ENCODE data around the gene MPRIP.
"Not testable (repeated sequence)": the region's sequence is repeated elsewhere in the genome, so short reads cannot be mapped to it uniquely, and the experiment has no call there.

Gene MPRIP

GRCh38 chr17:17183744-17184143 is 141.5 kb downstream of the MPRIP start:
- DNase-seq (ENCODE audit: low spot score): no peak

DNA sequence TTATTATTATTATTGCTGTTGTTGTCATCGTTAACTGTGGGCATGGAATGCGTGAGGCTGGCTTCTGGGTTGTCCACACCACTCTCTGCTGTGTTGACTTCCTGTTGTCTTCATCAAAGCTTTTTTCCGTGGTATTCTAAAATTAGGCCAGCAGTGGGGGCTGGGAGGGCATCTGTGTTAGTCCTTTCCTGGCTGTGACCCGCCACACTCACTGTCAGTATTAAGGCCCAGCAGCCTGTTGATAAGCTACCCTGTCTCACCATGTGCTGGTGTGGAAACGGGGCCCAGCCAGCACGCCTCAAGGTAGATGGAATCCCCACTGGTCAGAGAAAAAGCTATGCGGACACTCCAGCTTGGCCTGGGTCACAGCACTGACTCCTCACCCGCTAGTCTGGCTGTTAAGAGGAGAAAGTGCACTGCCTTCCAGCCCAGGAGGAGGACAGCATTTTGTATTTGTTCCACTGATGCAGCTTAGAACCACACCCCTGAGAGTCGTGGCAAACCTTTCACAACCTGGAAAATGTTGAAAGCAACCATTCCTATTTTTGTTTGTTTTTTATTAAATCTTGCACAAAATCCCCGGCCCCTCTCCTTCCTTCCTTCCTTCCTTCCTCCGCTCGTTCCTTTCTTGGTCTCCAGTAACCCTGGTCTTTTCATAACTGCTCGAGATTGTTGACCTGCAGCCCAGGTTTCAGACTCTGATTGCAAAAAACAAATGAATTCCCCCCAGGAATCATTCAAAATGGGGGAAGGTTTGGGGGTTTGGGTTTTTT is 142.9 kb downstream of the MPRIP start:
- not testable (repeated sequence) for DNase-seq (ENCODE audit: low spot score)

DNA sequence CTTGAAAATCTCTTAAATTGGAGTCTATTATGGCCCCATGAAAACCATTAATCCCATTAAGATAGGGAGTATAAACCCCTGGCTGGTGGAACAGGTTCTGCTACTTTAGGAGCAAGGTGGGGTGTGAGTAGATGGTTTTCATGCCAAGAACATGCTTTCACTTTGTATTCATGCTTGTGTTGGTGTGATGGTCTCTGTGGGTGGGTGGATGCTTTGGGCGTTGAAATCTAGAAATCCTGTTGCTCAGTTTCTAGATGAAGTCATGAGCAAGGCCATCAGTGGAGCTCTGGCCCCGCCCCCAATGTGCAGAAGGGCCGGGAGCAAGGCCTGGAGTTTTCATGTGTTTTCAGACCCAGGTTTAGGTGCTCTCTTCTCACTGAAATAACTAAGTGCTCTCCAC is 143.8 kb downstream of the MPRIP start:
- no peak for DNase-seq (ENCODE audit: low spot score)

DNA sequence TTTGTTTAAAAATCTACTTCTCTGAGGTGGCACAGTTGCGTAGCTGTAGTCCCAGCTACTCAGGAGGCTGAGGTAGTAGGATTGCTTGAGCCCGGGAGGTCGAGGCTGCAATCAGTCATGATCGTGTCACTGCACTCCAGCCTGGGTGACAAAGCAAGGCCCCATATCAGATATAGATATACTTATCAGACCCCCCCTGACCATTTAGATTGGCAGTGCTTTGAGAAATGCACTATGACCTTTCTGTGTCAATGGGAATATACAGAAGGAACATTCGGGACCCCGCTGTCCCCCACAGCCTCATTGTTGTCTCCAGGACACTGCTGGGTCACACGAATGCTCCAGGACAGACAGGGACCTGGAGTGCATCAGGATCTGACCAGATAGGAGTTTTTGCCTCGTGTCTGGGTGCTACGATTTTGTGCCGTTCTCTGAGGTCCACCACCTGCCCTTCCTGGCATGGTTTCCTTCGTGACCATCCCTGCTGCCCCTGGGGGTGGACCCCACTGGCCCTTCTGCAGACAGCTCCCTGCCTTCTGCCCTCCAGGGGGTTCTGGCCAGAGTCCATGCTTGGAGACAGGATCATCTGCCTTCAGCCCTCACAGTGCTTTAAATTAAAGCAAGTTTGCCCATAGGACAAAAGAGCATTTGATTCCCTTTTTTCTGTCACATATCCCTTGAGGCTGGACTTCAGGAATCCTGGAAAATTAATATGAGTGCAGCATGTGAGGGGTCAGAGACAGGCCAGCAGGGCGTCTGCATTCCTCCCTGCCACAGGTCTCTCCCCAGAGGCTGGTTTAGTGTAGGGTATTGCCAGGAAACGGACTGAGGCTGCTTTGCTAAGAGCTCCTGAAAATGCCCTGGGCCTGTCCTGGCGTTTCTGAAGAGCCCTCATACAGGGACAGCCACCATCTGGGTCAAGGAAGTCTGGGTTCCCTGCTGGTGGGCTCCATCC is 144.6 kb downstream of the MPRIP start:
- DNase-seq (ENCODE audit: low spot score): no peak

DNA sequence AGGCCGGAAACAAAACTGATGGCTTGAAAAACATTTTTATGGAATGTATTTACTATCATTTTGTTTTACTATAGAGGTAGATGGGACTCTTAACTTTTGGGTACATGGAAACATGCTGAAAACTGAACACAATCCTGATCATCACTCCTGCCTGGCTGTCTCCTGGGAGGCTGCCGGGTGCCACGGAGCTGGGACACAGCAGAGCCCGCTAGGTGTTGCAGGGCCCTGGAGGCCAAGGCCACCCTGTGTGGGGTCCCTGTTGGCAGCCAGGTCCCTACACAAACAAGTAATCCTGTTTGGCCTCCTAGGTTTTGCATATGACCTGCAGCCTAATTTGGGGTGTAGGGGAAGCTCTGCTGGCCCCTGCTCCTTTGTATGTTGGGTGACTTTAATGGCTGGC is 146.3 kb downstream of the MPRIP start:
- DNase-seq (ENCODE audit: low spot score): no peak

DNA sequence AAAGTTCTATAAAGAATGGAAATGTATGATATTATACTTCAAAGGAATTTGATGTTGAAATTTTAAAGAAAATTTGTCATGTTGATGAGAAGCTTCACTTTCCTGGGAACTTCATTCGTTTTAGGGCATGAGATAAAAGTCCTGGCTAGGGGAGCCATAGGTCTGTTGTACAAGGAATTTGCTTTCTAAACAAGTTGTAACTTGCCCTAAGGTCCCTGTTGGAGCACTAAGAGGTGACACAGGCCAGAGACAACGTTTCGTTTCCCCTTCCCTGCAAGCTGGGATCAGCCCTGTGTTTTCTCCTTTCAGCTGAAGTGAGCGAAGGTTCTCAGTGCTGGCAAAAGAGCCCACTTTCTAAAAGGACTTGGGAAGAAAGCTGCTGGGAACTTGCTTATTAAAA is 147.3 kb downstream of the MPRIP start:
- DNase-seq (ENCODE audit: low spot score): no peak

GRCh38 chr17:17190188-17190587 is 147.9 kb downstream of the MPRIP start:
- DNase-seq (ENCODE audit: low spot score): no peak

DNA sequence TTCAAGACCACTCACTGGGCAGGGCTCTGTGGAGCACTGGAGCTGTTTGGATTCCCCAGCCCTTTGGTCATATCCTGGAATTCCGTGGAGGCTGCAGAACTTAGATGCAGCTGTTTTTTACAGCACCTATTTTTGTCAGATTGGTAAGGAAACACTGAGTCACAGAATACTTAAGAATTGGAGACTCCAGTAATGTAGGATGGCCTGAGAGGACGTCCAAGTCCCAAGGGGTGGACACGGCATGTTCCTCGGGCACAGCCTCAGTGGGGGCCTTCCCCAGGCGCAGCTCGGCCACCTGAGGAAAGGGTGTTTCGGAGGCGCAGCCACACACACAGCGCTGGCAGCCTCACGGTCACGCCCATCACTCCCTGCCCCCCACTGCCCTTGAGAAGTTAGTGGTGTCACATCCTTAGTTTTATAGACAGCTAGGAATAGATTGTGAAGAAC is 149.1 kb downstream of the MPRIP start:
- DNase-seq (ENCODE audit: low spot score): no peak

- DNase-seq (ENCODE audit: low spot score): no peak
These were observed 149.7 kb downstream of the MPRIP start for GRCh38 chr17:17191961-17192381.

DNA sequence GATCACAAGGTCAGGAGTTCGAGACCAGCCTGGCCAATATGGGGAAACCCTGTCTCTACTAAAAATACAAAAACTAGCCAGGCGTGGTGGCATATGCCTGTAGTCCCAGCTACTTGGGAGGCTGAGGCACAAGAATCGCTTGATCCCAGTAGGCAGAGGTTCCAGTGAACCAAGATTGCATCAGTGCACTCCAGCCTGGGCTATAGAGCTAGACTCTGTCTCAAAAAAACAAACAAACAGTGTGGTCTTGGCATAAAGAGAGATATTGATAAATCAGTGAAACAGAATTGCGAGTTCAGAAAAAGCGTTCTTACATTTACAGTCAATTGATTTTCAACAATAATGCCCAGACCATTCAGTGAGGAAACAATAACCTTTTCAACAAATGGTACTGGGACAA is 153.2 kb downstream of the MPRIP start:
- DNase-seq (ENCODE audit: low spot score): not testable (repeated sequence)

- no peak for DNase-seq (ENCODE audit: low spot score)
These were observed 154.5 kb downstream of the MPRIP start for GRCh38 chr17:17196776-17197175.

- DNase-seq (ENCODE audit: low spot score): no peak
These were observed 156.0 kb downstream of the MPRIP start for GRCh38 chr17:17198281-17198680.

- no peak for DNase-seq (ENCODE audit: low spot score)
These were observed 158.1 kb downstream of the MPRIP start for GRCh38 chr17:17200311-17200710.

GRCh38 chr17:17200831-17201230 is 158.6 kb downstream of the MPRIP start:
- no peak for DNase-seq (ENCODE audit: low spot score)

DNA sequence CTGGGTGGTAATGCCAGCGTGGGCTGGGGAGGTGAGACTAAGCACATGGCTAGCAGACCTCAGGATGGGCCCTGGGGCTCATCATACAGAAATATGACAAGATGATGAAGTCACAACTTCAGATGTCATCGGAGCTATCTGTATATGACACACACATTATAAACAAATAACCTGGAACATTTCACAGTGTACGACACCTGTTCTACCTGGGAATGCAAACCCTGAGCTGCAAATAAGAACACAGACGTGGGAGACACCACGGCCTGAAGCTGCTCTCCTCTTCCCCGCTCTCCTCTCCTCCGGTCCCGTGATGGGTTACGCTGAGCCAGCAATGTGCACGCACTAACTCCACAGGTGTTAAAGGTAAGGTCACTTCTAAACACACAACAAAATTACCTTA is 159.0 kb downstream of the MPRIP start:
- no peak for DNase-seq (ENCODE audit: low spot score)

DNA sequence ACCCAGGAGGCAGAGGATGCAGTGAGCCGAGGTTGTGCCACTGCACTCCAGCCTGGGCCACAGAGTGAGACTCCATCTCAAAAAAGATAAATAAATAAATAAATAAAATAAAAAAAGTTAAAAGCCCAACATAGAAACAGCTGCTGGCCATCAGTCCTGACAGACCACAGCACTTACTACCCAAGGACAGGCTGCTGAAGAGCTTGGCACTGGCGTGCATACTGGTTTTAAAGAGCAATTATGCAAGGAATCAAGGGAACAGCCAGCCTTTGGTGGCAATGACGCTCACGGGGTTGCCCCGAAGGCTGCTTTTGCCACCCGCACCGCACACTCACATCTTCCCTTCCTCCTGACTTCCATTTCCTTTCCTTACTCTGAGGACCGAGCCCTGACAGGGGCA is 159.7 kb downstream of the MPRIP start:
- DNase-seq (ENCODE audit: low spot score): no peak

- DNase-seq (ENCODE audit: low spot score): no peak
These were observed 161.0 kb downstream of the MPRIP start for GRCh38 chr17:17203173-17203730.

DNA sequence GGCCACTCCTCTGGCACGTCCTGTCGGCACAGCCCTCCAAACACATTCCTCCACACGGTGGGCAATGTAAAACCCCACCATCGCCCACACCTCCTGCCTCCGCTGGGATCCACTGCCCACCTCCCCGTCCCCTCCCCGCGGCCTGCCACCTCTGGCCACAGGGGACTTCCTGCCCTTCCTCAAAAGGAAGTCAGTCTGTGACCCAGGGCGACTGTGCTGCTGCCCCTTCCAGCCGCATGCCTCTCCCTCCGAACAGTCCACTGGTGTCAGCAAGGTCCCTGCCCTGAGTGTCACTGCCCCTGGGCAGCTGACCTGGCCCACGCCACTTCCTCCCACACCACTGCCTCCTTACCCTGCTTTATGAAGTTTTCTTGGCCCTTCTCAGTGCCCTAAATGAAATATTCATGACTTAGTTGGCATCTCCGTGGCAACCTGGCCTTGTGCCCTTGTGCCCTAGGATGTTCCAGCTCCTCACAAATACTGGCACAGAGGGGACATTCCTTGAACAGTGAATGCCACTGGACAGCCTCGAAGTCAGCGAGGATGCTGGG is 161.9 kb downstream of the MPRIP start:
- DNase-seq (ENCODE audit: low spot score): no peak

DNA sequence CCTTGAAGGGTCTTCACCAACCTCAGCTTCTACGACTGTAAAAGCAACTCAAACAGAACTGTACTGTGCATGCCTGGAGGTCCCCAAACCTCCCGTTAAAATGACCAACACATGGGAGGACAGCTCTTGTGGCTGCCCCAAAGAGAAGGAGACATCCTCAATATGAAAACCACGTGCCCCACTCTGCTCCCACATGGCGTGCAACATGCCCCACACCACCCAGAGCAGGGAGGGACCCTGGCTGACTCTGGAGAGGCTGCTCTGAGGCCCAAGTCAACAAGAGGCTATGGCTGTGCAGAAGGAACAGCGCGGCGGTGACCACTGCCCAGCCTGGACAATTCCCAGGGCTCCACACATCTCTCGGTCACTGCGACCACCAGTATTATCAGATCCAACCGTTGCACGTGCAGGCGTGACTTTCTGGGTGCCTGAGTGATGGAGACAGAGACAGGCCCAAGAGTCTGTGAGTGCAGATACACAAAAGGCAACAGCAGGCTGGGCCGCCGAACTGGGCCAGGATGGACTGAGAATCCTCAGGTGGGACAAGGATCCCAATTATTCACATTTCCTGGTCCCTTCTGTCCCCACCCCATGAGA is 162.5 kb downstream of the MPRIP start:
- DNase-seq (ENCODE audit: low spot score): no peak

- DNase-seq (ENCODE audit: low spot score): peak; percentile 86
These were observed 163.3 kb downstream of the MPRIP start for GRCh38 chr17:17205368-17206123.
